H9 (cell line): ENCODE measurements around the gene MAP2K1. TPM values are rescaled to one million over a fixed set of nuclear protein-coding genes. Genes with fewer than 3 reads are reported as not detected.

Source experiments
- DNase-seq: peaks from one replicate; pipeline ENCODE4 v3.0.0-alpha.2; 2017
- H2AFZ ChIP-seq: one replicate; pipeline ENCODE4 v1.6.1; 2013; ENCODE audit warnings: mild to moderate bottlenecking, low read length, control low read depth, moderate library complexity
- H2AK5ac ChIP-seq: 2 replicates; pipeline ENCODE4 v1.6.1; 2013; ENCODE audit warnings: low read length, control low read depth, mixed read lengths; ENCODE audit not compliant: insufficient read length
- H2BK120ac ChIP-seq: one replicate; pipeline ENCODE4 v1.6.1; 2013; ENCODE audit warnings: low read depth, mild to moderate bottlenecking, low read length, control low read depth, inconsistent platforms; ENCODE audit not compliant: poor library complexity, severe bottlenecking
- H2BK12ac ChIP-seq: 2 replicates; pipeline ENCODE4 v1.6.1; 2013; ENCODE audit warnings: low read length, control low read depth, mixed read lengths, low read depth; ENCODE audit not compliant: insufficient read length
- H2BK15ac ChIP-seq: 2 replicates; pipeline ENCODE4 v1.6.1; 2013; ENCODE audit warnings: low read depth, low read length, control low read depth
- H2BK20ac ChIP-seq: one replicate; pipeline ENCODE4 v1.6.1; 2013; ENCODE audit warnings: low read depth, mild to moderate bottlenecking, low read length, control low read depth, inconsistent platforms; ENCODE audit not compliant: poor library complexity, severe bottlenecking
- H2BK5ac ChIP-seq: 2 replicates; pipeline ENCODE4 v1.6.1; 2013; ENCODE audit warnings: low read length, control low read depth, mixed read lengths; ENCODE audit not compliant: insufficient read length
- H3K14ac ChIP-seq: 2 replicates; pipeline ENCODE4 v1.6.1; 2013; ENCODE audit warnings: low read length, control low read depth; ENCODE audit not compliant: insufficient read depth
- H3K18ac ChIP-seq: 2 replicates; pipeline ENCODE4 v1.6.1; 2013; ENCODE audit warnings: low read depth, mild to moderate bottlenecking, mixed read lengths, low read length, control low read depth; ENCODE audit not compliant: insufficient read length
- H3K23ac ChIP-seq: 2 replicates; pipeline ENCODE4 v1.6.1; 2013; ENCODE audit warnings: low read length, control low read depth, mixed read lengths, low read depth; ENCODE audit not compliant: insufficient read length
- H3K23me2 ChIP-seq: 2 replicates; pipeline ENCODE4 v1.6.1; 2013; ENCODE audit warnings: low read depth, mild to moderate bottlenecking, mixed read lengths, low read length, control low read depth; ENCODE audit not compliant: insufficient read length, poor library complexity, severe bottlenecking
- H3K27ac ChIP-seq: 2 replicates; pipeline ENCODE4 v1.5.1; 2013; ENCODE audit warnings: low read length, control low read depth, mixed read lengths, low read depth; ENCODE audit not compliant: insufficient read length
- H3K27me3 ChIP-seq: 2 replicates; pipeline ENCODE4 v1.6.1; 2013; ENCODE audit warnings: low read length, control low read depth, inconsistent platforms; ENCODE audit not compliant: insufficient read depth
- H3K4ac ChIP-seq: 2 replicates; pipeline ENCODE4 v1.6.1; 2013; ENCODE audit warnings: low read depth, mild to moderate bottlenecking, control low read depth, inconsistent platforms, low read length, moderate library complexity
- H3K4me1 ChIP-seq: 2 replicates; pipeline ENCODE4 v1.6.1; 2013; ENCODE audit warnings: low read length, control low read depth, inconsistent platforms; ENCODE audit not compliant: insufficient read depth
- H3K4me2 ChIP-seq: 2 replicates; pipeline ENCODE4 v1.6.1; 2013; ENCODE audit warnings: low read length, control low read depth, mixed read lengths; ENCODE audit not compliant: insufficient read length, insufficient read depth
- H3K56ac ChIP-seq: 2 replicates; pipeline ENCODE4 v1.6.1; 2013; ENCODE audit warnings: low read depth, mild to moderate bottlenecking, mixed read lengths, low read length, control low read depth; ENCODE audit not compliant: insufficient read length
- H3K79me1 ChIP-seq: 2 replicates; pipeline ENCODE4 v1.6.1; 2013; ENCODE audit warnings: low read depth, mild to moderate bottlenecking, moderate library complexity, low read length, control low read depth, inconsistent platforms; ENCODE audit not compliant: insufficient read depth, poor library complexity, severe bottlenecking
- H3K79me2 ChIP-seq: 2 replicates; pipeline ENCODE4 v1.6.1; 2013; ENCODE audit warnings: low read length, control low read depth, inconsistent platforms; ENCODE audit not compliant: insufficient read depth
- H3K9ac ChIP-seq: 2 replicates; pipeline ENCODE4 v1.6.1; 2013; ENCODE audit warnings: low read length, control low read depth, mixed read lengths; ENCODE audit not compliant: insufficient read length; ENCODE audit errors: extremely low read depth
- H3K9me3 ChIP-seq: one replicate; pipeline ENCODE4 v1.6.1; 2013; ENCODE audit warnings: low read depth, low read length, inconsistent platforms; ENCODE audit not compliant: control insufficient read depth
- H3T11ph ChIP-seq: one replicate; pipeline ENCODE4 v1.6.1; 2013; ENCODE audit warnings: mild to moderate bottlenecking, low read length, control low read depth, inconsistent platforms
- H4K20me1 ChIP-seq: one replicate; pipeline ENCODE4 v1.6.1; 2013; ENCODE audit not compliant: control insufficient read depth, insufficient read length, insufficient read depth
- H4K5ac ChIP-seq: 2 replicates; pipeline ENCODE4 v1.6.1; 2013; ENCODE audit warnings: low read depth, mild to moderate bottlenecking, mixed read lengths, low read length, control low read depth; ENCODE audit not compliant: insufficient read length
- H4K8ac ChIP-seq: replicated peaks from 2 replicates; pipeline ENCODE4 v1.6.1; 2013; ENCODE audit warnings: low read length, control low read depth, mixed read lengths, low read depth; ENCODE audit not compliant: insufficient read length
- H4K91ac ChIP-seq: 2 replicates; pipeline ENCODE4 v1.6.1; 2013; ENCODE audit warnings: low read depth, mild to moderate bottlenecking, moderate library complexity, mixed read lengths, low read length, control low read depth; ENCODE audit not compliant: insufficient read length
- H3K27ac Mint-ChIP-seq, 3 experiments: 2 replicates in 2 of 3; 3 replicates in 1 of 3; pipeline ENCODE4 v1.8.0; 2020 to 2021; ENCODE audit warnings: mixed read lengths in 3 of 3, mild to moderate bottlenecking in 1 of 3, moderate library complexity in 1 of 3
- H3K27me3 Mint-ChIP-seq: 2 replicates; pipeline ENCODE4 v1.8.0; 2021; ENCODE audit warnings: low read depth, mild to moderate bottlenecking, moderate library complexity, mixed read lengths
- H3K36me3 Mint-ChIP-seq, 3 experiments: 2 replicates in 2 of 3; 3 replicates in 1 of 3; pipeline ENCODE4 v1.8.0; 2020 to 2021; ENCODE audit warnings: low read depth in 3 of 3, mixed read lengths in 3 of 3; ENCODE audit not compliant: insufficient read depth in 1 of 3
- H3K4me1 Mint-ChIP-seq, 2 experiments: 2 replicates each; pipeline ENCODE4 v1.8.0; 2020; ENCODE audit warnings: mixed read lengths in 2 of 2
- H3K4me3 Mint-ChIP-seq, 2 experiments: 2 replicates in 1 of 2; 3 replicates in 1 of 2; pipeline ENCODE4 v1.8.0; 2020 to 2021; ENCODE audit warnings: mild to moderate bottlenecking in 2 of 2, mixed read lengths in 2 of 2, moderate library complexity in 1 of 2
- H3K9me3 Mint-ChIP-seq, 2 experiments: 2 replicates in 1 of 2; 3 replicates in 1 of 2; pipeline ENCODE4 v1.8.0; 2020; ENCODE audit warnings: mild to moderate bottlenecking in 2 of 2, mixed read lengths in 2 of 2, moderate library complexity in 1 of 2
- CTCF ChIP-seq: fragments of 200-600 bp; sonication (generic); conservative IDR thresholded peaks from 3 replicates; pipeline ENCODE4 v1.8.0; 2021; ENCODE audit warnings: antibody characterized with exemption, mild to moderate bottlenecking
- WGBS: extraction: QIAGEN DNeasy Blood & Tissue Kit; methylation state at CpG from one replicate; pipeline ENCODE4 v1.1.7; 2013; ENCODE audit warnings: missing lambda C conversion rate, low lambda C conversion rate, mixed read lengths; ENCODE audit not compliant: insufficient read length; ENCODE audit errors: extremely low coverage; 5-methylcytosine and 5-hydroxymethylcytosine counted together
- total RNA-seq: library from RNA; stranded (reverse); gene quantifications from 2 replicates; pipeline ENCODE4 v1.2.1, GENCODE V29; 2021

The MAP2K1 gene
- total RNA-seq, 1 experiment from 2014 or later, result 50.8 TPM

GRCh38 chr15:66503780-66504562 lies 117.3 kb downstream of the MAP2K1 start:
- Histone ChIP-seq H3T11ph (no peak overlapping the region), H3K23me2 (no peaks in the 10 kb centered on the region), H4K20me1 (no peaks in the 10 kb centered on the region), H4K8ac (no peak overlapping the region), H3K79me2 (peaks cover 31% of the 10 kb centered on the region; the same call in 1 of the 2 replicates), H3K56ac (peak overlapping the region; percentile 13), H4K5ac (no peak overlapping the region), H3K9me3 (no peaks in the 10 kb centered on the region), H3K27me3 (no peaks in the 10 kb centered on the region), H3K79me1 (no peaks in the 10 kb centered on the region), H4K91ac (no peak overlapping the region), H2BK120ac (no peak overlapping the region), H3K18ac (peak overlapping the region; percentile 92), H2BK15ac (no peak overlapping the region), H2AFZ (no peak overlapping the region), H3K14ac (peak overlapping the region; percentile 95; the same call in 1 of the 2 replicates), H3K4me2 (peak overlapping the region; percentile 87), H3K4me1 (no peaks in the 10 kb centered on the region), H3K9ac (peak overlapping the region; percentile 96), H2BK5ac (no peak overlapping the region), H3K4ac (no peak overlapping the region; the same call in 1 of the 2 replicates), H2BK20ac (no peak overlapping the region), H2BK12ac (no peak overlapping the region), H3K23ac (no peak overlapping the region), H2AK5ac (no peak overlapping the region), H3K27ac (peak overlapping the region; percentile 47)
- Mint-ChIP-seq H3K36me3 (peaks cover 52 to 63% (median 62%) of the 10 kb centered on the region in 3 experiments), H3K4me3 (peak overlapping the region; percentile 98 to 100), H3K27me3 (no peaks in the 10 kb centered on the region), H3K9me3 (no peaks in the 10 kb centered on the region; a peak in 2 of 5 replicates), H3K27ac (peak overlapping the region; percentile 98 to 100 (median 100)), H3K4me1 (peaks cover 22 to 32% of the 10 kb centered on the region in 2 experiments)
- TF ChIP-seq CTCF, result no peak
- DNase-seq, result no peak
- WGBS, result no CpG with 5 or more reads among the region's 12 CpGs
